HG03442 (cell line): Measurements from ENCODE around the gene TRIM23.

Source experiments
- ATAC-seq: cut with Tn5 transposase; IDR thresholded peaks from one replicate; pipeline ENCODE4 v1.9.1; 2021; ENCODE audit warnings: mild to moderate bottlenecking, moderate library complexity; ENCODE audit not compliant: unreplicated experiment

The TRIM23 gene

DNA sequence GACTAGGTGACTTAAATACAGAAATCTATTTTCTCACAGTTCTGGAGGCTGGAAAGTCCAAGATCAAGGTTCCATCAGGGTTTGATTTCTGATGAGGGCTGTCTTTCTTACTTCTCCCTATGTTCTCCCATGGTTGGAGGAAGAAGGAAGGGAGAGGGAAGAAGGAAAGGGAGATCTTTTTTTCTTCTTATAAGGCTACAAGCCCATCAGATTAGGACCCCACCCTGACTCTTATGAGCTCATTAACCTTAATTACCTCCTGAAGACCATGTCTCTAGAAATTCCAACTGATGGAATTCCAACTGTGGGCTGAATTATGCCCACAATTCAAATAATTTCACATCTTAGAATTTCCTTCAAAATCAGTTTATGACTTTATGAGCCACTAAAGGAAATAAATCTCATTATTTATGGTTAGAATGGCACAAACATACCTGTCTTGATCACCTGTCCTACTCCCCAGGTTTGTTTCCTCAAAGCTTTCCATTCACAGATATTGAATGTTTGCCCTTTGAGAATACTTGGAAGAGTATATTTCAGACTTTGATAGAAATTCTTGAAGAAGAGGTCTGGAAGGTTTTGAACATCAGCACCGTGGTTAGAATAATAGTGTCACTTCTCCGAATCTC, 53.4 kb downstream of the TRIM23 start:
- no peak for ATAC-seq

- no peak for ATAC-seq
Observed at GRCh38 chr5:65566505-65566904, 57.6 kb downstream of the TRIM23 start.

GRCh38 chr5:65563777-65564176, 60.4 kb downstream of the TRIM23 start:
- no peak for ATAC-seq

- ATAC-seq: peak; percentile 99
Observed at GRCh38 chr5:65562731-65563701, 61.1 kb downstream of the TRIM23 start, which contains the start of the genes CENPK and PPWD1. Gene CENPK (minus strand): TSS chr5:65563168. CDS start chr5:65554907, 8,261 bp downstream. Gene PPWD1 (plus strand): TSS chr5:65563296. CDS start chr5:65563311, 15 bp downstream.

GRCh38 chr5:65556718-65557117, 67.4 kb downstream of the TRIM23 start:
- no peak for ATAC-seq

DNA sequence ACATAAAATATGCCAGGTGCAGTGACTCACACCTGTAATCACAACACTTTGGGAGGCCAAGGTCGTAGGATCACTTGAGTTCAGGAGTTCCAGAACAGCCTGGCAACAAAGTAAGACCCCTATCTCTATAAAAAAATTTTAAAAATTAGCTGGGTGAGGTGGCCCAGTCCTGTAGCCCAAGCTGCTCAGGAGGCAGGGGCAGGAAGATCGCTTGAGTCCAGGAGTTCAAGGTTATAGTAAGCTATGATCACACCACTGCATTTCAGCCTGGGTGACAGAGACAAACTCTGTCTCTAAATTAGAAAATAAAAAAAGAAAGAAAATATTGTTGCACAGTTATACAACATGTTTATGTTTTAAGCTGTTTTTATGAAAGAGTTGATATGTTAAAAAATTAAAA, 68.0 kb downstream of the TRIM23 start:
- no peak for ATAC-seq

GRCh38 chr5:65555287-65555686, 68.8 kb downstream of the TRIM23 start:
- no peak for ATAC-seq

GRCh38 chr5:65553941-65554340, 70.2 kb downstream of the TRIM23 start:
- no peak for ATAC-seq

- no peak for ATAC-seq
Observed at GRCh38 chr5:65548281-65548680, 75.9 kb downstream of the TRIM23 start.

DNA sequence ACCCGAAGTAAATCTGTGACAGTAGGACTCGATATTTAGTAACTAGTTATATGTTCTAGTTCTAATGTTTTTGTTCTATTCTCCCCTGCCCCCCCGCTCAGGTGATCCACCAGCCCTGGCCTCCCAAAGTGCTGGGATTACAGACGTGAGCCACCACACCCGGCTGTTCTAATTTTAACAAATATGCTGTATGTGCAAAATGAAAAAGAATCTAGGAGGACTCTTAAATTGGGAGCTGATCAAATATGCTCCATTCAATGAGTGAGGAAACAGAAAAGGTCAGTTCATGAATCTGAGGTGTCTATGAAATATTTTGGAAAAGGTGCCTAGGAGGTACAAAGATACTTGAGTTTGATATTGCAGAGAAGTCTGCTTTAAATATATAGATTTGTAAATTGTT, 78.0 kb downstream of the TRIM23 start:
- no peak for ATAC-seq

- ATAC-seq: no peak
Observed at GRCh38 chr5:65544473-65544872, 79.7 kb downstream of the TRIM23 start.

GRCh38 chr5:65539827-65540226, 84.3 kb downstream of the TRIM23 start:
- no peak for ATAC-seq
